GM23338 (cell line): ENCODE data around the gene THADA. TPM values are rescaled to one million over a fixed set of nuclear protein-coding genes. Genes with fewer than 3 reads are reported as not detected.

Source experiments
- ATAC-seq: fragments of 200-7000 bp; cut with Tn5 transposase; 3 replicates; pipeline ENCODE4 v1.9.1; 2020
- DNase-seq: peaks from one replicate; pipeline ENCODE4 v3.0.0-alpha.2; 2015; ENCODE audit warnings: low spot score
- H2AFZ ChIP-seq: fragments of 200-600 bp; sonication (generic); 2 replicates; pipeline ENCODE4 v1.8.0; 2016; ENCODE audit warnings: antibody characterized with exemption, mild to moderate bottlenecking, moderate library complexity
- H3F3A ChIP-seq: fragments of 200-600 bp; sonication (generic); replicated peaks from 2 replicates; pipeline ENCODE4 v1.8.0; 2017; ENCODE audit warnings: antibody characterized with exemption, mixed run types, low read depth
- H3K27ac ChIP-seq: fragments of 200-600 bp; sonication (generic); 2 replicates; pipeline ENCODE4 v1.6.1; 2016; ENCODE audit warnings: low read depth
- H3K27me3 ChIP-seq: fragments of 200-600 bp; sonication (generic); 2 replicates; pipeline ENCODE4 v1.8.0; 2016; ENCODE audit warnings: mild to moderate bottlenecking, mixed run types, moderate library complexity; ENCODE audit not compliant: insufficient read depth
- H3K36me3 ChIP-seq: fragments of 200-600 bp; sonication (generic); 2 replicates; pipeline ENCODE4 v1.8.0; 2016; ENCODE audit warnings: mild to moderate bottlenecking; ENCODE audit not compliant: insufficient read depth
- H3K4me1 ChIP-seq: fragments of 200-600 bp; sonication (generic); 2 replicates; pipeline ENCODE4 v1.8.0; 2016; ENCODE audit warnings: mild to moderate bottlenecking, moderate library complexity; ENCODE audit not compliant: insufficient read depth
- H3K4me2 ChIP-seq: fragments of 200-600 bp; sonication (generic); 2 replicates; pipeline ENCODE4 v1.7.1; 2017; ENCODE audit warnings: mixed run types
- H3K4me3 ChIP-seq: fragments of 200-600 bp; sonication (generic); 2 replicates; pipeline ENCODE4 v1.6.1; 2016; ENCODE audit warnings: mixed run types
- H3K79me2 ChIP-seq: fragments of 200-600 bp; sonication (generic); replicated peaks from 2 replicates; pipeline ENCODE4 v1.8.0; 2017; ENCODE audit warnings: mild to moderate bottlenecking; ENCODE audit not compliant: insufficient read depth
- H3K9me2 ChIP-seq: fragments of 200-600 bp; sonication (generic); 2 replicates; pipeline ENCODE4 v1.8.0; 2017; ENCODE audit not compliant: insufficient read depth
- H4K20me1 ChIP-seq: fragments of 200-600 bp; sonication (generic); replicated peaks from 2 replicates; pipeline ENCODE4 v1.8.0; 2017; ENCODE audit warnings: mild to moderate bottlenecking; ENCODE audit not compliant: insufficient read depth
- H3K27ac Mint-ChIP-seq: 2 replicates; pipeline ENCODE4 v1.8.0; 2020; ENCODE audit warnings: inconsistent platforms, mild to moderate bottlenecking, moderate library complexity, mixed read lengths
- H3K27me3 Mint-ChIP-seq: 3 replicates; pipeline ENCODE4 v1.8.0; 2022; ENCODE audit warnings: low read depth, mild to moderate bottlenecking, moderate library complexity, mixed read lengths, inconsistent platforms; ENCODE audit not compliant: insufficient read depth, poor library complexity
- H3K36me3 Mint-ChIP-seq: 3 replicates; pipeline ENCODE4 v1.8.0; 2021; ENCODE audit warnings: low read depth, mild to moderate bottlenecking, inconsistent platforms, moderate library complexity, mixed read lengths
- H3K4me1 Mint-ChIP-seq: 3 replicates; pipeline ENCODE4 v1.8.0; 2020; ENCODE audit warnings: mild to moderate bottlenecking, inconsistent platforms, mixed read lengths
- H3K4me3 Mint-ChIP-seq: 3 replicates; pipeline ENCODE4 v1.8.0; 2021; ENCODE audit warnings: moderate library complexity, mild to moderate bottlenecking, inconsistent platforms, mixed read lengths
- H3K9me3 Mint-ChIP-seq: 3 replicates; pipeline ENCODE4 v1.8.0; 2020; ENCODE audit warnings: moderate library complexity, mild to moderate bottlenecking, inconsistent platforms, mixed read lengths
- EZH2phosphoT487 ChIP-seq: fragments of 200-600 bp; sonication (generic); IDR thresholded peaks from one replicate; pipeline ENCODE4 v1.8.1; 2018; ENCODE audit warnings: antibody characterized with exemption; ENCODE audit not compliant: unreplicated experiment
- JUNB ChIP-seq: IDR thresholded peaks from one replicate; pipeline ENCODE4 v1.6.1; 2016; ENCODE audit warnings: antibody characterized with exemption; ENCODE audit not compliant: unreplicated experiment
- NANOG ChIP-seq: IDR thresholded peaks from 2 replicates; pipeline ENCODE4 v1.6.1; 2016; ENCODE audit warnings: antibody characterized with exemption, borderline replicate concordance
- ZNF331 ChIP-seq: fragments of 250-450 bp; sonication (Bioruptor Pico); IDR thresholded peaks from 2 replicates; pipeline ENCODE4 v1.5.0; 2020; ENCODE audit warnings: low read depth, mild to moderate bottlenecking, moderate library complexity
- ZNF462 ChIP-seq: fragments of 250-450 bp; sonication (Bioruptor Pico); IDR thresholded peaks from 2 replicates; pipeline ENCODE4 v1.5.0; 2020; ENCODE audit warnings: mild to moderate bottlenecking, moderate library complexity
- polyA plus RNA-seq: library from polyadenylated mRNA; unstranded; fragments of >200 nt; fragmentation: Nextera tagmentation; extraction: Ambion mirVana; gene quantifications from 2 replicates; pipeline ENCODE4 v1.2.1, GENCODE V29; 2016
- total RNA-seq: library from RNA; depleted of rRNA; stranded (reverse); fragments of >200 nt; shearing (Covaris generic); gene quantifications from 2 replicates; pipeline ENCODE4 v1.2.3, GENCODE V29; 2014

THADA gene
- total and polyA plus RNA-seq, 2 experiments from 2014 or later: 17.0 to 30.7 TPM

GRCh38 chr2:43302961-43303494 is 292.8 kb downstream of the THADA start:
- DNase-seq (no peak), ATAC-seq (no peak)
- H3K9me2 ChIP-seq: 0 out of 2 replicates have a peak, but pooled peaks cover 3% of the 10 kb centered on the region
- H2AFZ ChIP-seq: no peak overlapping the region
- peaks cover 4% of the 10 kb centered on the region; the same call in 2 of the 3 replicates for H3K36me3 Mint-ChIP-seq
- TF ChIP-seq JUNB (no peak), NANOG (no peak), ZNF462 (no peak), EZH2phosphoT487 (no peak), ZNF331 (CRISPR knock-in tag) (no peak)
- no peaks in the 10 kb centered on the region for H3K4me1 ChIP-seq
- no peaks in the 10 kb centered on the region for H3K79me2 ChIP-seq
- H3K27ac ChIP-seq: no peak overlapping the region
- H3K4me3 Mint-ChIP-seq: no peak overlapping the region
- peaks cover 6% of the 10 kb centered on the region; the same call in 1 of the 3 replicates for H3K9me3 Mint-ChIP-seq
- no peak overlapping the region for H3K4me3 ChIP-seq
- H3K27me3 ChIP-seq: no peaks in the 10 kb centered on the region
- H3K27me3 Mint-ChIP-seq: peaks cover 3% of the 10 kb centered on the region
- no peak overlapping the region for H3K4me2 ChIP-seq
- peaks cover 6% of the 10 kb centered on the region; the same call in 2 of the 3 replicates for H3K4me1 Mint-ChIP-seq
- no peaks in the 10 kb centered on the region for H3F3A ChIP-seq
- no peak overlapping the region for H3K27ac Mint-ChIP-seq
- no peaks in the 10 kb centered on the region for H4K20me1 ChIP-seq
- H3K36me3 ChIP-seq: no peaks in the 10 kb centered on the region
